IPS-18a (cell line): Measurements from ENCODE around the gene DNAI1.
A peak's percentile ranks its signal among the peaks of the same experiment; 100 is the strongest.
"Not testable (repeated sequence)": the region's sequence is repeated elsewhere in the genome, so short reads cannot be mapped to it uniquely, and the experiment has no call there.

ENCODE experiments used
- H3K27ac ChIP-seq: one replicate; pipeline ENCODE4 v1.5.1; 2013; ENCODE audit warnings: low read length
- H3K27me3 ChIP-seq: one replicate; pipeline ENCODE4 v1.6.1; 2013; ENCODE audit warnings: mild to moderate bottlenecking, low read length; ENCODE audit not compliant: control insufficient read depth, insufficient read depth
- H3K36me3 ChIP-seq: one replicate; pipeline ENCODE4 v1.6.1; 2013; ENCODE audit warnings: low read depth, low read length; ENCODE audit not compliant: control insufficient read depth
- H3K4me1 ChIP-seq: one replicate; pipeline ENCODE4 v1.6.1; 2013; ENCODE audit warnings: low read depth, low read length; ENCODE audit not compliant: control insufficient read depth
- H3K4me3 ChIP-seq: one replicate; pipeline ENCODE4 v1.5.1; 2013; ENCODE audit warnings: low read length
- H3K9ac ChIP-seq: one replicate; pipeline ENCODE4 v1.6.1; 2013; ENCODE audit warnings: mild to moderate bottlenecking, low read length, moderate library complexity
- H3K9me3 ChIP-seq: one replicate; pipeline ENCODE4 v1.6.1; 2013; ENCODE audit warnings: low read depth, low read length; ENCODE audit not compliant: control insufficient read depth

Gene DNAI1

GRCh38 chr9:34522971-34523797 is 64.6 kb downstream of the DNAI1 start, which contains the start of gene ENHO:
Gene ENHO (minus strand): TSS chr9:34522990. CDS start chr9:34521695, 1,295 bp downstream.
- H3K27ac ChIP-seq, result no peak within 1 kb of the TSS
- peaks cover 4% of the 10 kb centered on the region for H3K4me1 ChIP-seq

GRCh38 chr9:34524349-34524748 is 65.7 kb downstream of the DNAI1 start:
- Histone ChIP-seq H3K27me3 (peaks cover 8% of the 10 kb centered on the region), H3K4me1 (peaks cover 4% of the 10 kb centered on the region), H3K36me3 (no peaks in the 10 kb centered on the region), H3K4me3 (no peak overlapping the region), H3K27ac (no peak overlapping the region), H3K9me3 (no peaks in the 10 kb centered on the region), H3K9ac (no peak overlapping the region)

More at GRCh38 chr9:34522971-34523797, 64.6 kb downstream of the DNAI1 start, which contains the start of gene ENHO:
- Histone ChIP-seq H3K27me3 (peaks cover 8% of the 10 kb centered on the region), H3K9ac (peak within 1 kb of the TSS; percentile 45), H3K9me3 (no peaks in the 10 kb centered on the region), H3K4me3 (peak within 1 kb of the TSS; percentile 67), H3K36me3 (no peaks in the 10 kb centered on the region)

- H3K4me3 ChIP-seq, result no peak overlapping the region
- no peak overlapping the region for H3K9ac ChIP-seq
- H3K27me3 ChIP-seq, result peaks cover 8% of the 10 kb centered on the region
- peaks cover 4% of the 10 kb centered on the region for H3K4me1 ChIP-seq
- H3K9me3 ChIP-seq, result no peaks in the 10 kb centered on the region
- H3K36me3 ChIP-seq, result no peaks in the 10 kb centered on the region
- H3K27ac ChIP-seq, result no peak overlapping the region
Measured at GRCh38 chr9:34526026-34526425, 67.4 kb downstream of the DNAI1 start.

DNA sequence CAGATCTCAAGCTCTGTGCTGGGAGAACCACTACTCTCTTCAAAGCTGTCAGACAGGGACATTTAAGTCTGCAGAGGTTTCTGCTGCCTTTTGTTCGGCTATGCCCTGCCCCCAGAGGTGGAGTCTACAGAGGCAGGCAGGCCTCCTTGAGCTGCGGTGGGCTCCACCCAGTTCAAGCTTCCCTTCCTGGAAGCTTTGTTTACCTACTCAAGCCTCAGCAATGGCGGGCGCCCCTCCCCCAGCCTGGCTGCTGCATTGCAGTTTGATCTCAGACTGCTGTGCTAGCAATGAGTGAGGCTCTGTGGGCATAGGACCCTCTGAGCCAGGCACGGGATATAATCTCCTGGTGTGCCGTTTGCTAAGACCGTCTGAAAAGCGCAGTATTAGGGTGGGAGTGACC is 73.4 kb downstream of the DNAI1 start:
- H3K36me3 ChIP-seq, H3K9me3 ChIP-seq, H3K9ac ChIP-seq, H3K27ac ChIP-seq, H3K4me3 ChIP-seq, H3K4me1 ChIP-seq, H3K27me3 ChIP-seq: not testable (repeated sequence)

DNA sequence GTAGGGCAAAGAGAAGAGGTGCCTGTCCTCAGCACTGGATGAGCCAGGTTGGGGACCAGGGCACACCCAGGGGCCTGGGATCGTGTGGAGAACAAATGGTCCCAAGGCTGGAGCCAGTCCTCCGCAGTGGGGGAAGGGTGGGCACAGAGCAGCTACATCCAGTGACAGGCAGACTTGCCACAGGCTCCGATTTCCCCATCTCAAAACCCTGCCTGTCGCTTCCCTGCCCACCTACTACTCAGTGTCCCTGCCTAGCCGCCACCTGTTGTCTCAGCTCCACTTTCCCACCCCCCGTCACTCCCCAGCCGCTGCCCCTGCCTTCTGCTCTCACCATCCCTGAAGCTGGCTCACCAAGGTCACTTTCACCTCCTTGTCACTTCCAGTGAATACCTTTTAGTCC is 78.1 kb downstream of the DNAI1 start:
- H3K9me3 ChIP-seq, result no peaks in the 10 kb centered on the region
- H3K27ac ChIP-seq, result no peak overlapping the region
- no peak overlapping the region for H3K4me3 ChIP-seq
- H3K27me3 ChIP-seq, result no peaks in the 10 kb centered on the region
- H3K36me3 ChIP-seq, result no peaks in the 10 kb centered on the region
- no peak overlapping the region for H3K9ac ChIP-seq
- H3K4me1 ChIP-seq, result no peaks in the 10 kb centered on the region

- no peak overlapping the region for H3K27ac ChIP-seq
- no peak overlapping the region for H3K4me3 ChIP-seq
- no peaks in the 10 kb centered on the region for H3K9me3 ChIP-seq
- no peaks in the 10 kb centered on the region for H3K27me3 ChIP-seq
- no peak overlapping the region for H3K9ac ChIP-seq
- H3K36me3 ChIP-seq, result no peaks in the 10 kb centered on the region
- H3K4me1 ChIP-seq, result no peaks in the 10 kb centered on the region
Measured at GRCh38 chr9:34540827-34541226, 82.2 kb downstream of the DNAI1 start.

GRCh38 chr9:34541540-34541939 is 82.9 kb downstream of the DNAI1 start:
- no peaks in the 10 kb centered on the region for H3K4me1 ChIP-seq
- no peaks in the 10 kb centered on the region for H3K9me3 ChIP-seq
- no peaks in the 10 kb centered on the region for H3K36me3 ChIP-seq
- no peak overlapping the region for H3K9ac ChIP-seq
- no peak overlapping the region for H3K4me3 ChIP-seq
- no peak overlapping the region for H3K27ac ChIP-seq
- H3K27me3 ChIP-seq, result no peaks in the 10 kb centered on the region

GRCh38 chr9:34544035-34544434 is 85.4 kb downstream of the DNAI1 start:
- Histone ChIP-seq H3K9ac (no peak overlapping the region), H3K4me1 (no peaks in the 10 kb centered on the region), H3K36me3 (no peaks in the 10 kb centered on the region), H3K27me3 (peaks cover 4% of the 10 kb centered on the region), H3K4me3 (no peak overlapping the region), H3K27ac (no peak overlapping the region), H3K9me3 (no peaks in the 10 kb centered on the region)

DNA sequence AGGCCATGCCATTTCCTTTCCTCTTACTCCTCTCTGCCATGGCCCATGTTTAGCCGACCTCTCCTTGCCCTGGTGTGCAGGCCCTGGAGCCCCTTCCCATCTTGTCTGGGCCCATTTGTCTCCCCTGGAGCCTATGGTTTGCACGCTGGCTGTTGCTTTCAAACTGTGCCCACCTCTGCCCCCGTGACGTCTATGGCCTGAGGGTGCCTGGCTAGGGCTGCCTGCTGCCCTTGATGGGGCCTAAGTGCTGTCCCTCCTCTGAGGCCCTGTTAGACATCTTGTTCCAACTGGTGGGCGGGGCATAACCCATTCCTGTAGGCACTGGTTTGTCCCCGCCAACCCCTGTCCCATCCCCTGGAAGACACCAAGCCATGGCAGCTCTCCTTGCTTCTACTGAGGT is 86.9 kb downstream of the DNAI1 start:
- Histone ChIP-seq H3K9ac (no peak overlapping the region), H3K27me3 (peaks cover 4% of the 10 kb centered on the region), H3K4me3 (no peak overlapping the region), H3K27ac (no peak overlapping the region), H3K9me3 (no peaks in the 10 kb centered on the region), H3K36me3 (no peaks in the 10 kb centered on the region), H3K4me1 (no peaks in the 10 kb centered on the region)

DNA sequence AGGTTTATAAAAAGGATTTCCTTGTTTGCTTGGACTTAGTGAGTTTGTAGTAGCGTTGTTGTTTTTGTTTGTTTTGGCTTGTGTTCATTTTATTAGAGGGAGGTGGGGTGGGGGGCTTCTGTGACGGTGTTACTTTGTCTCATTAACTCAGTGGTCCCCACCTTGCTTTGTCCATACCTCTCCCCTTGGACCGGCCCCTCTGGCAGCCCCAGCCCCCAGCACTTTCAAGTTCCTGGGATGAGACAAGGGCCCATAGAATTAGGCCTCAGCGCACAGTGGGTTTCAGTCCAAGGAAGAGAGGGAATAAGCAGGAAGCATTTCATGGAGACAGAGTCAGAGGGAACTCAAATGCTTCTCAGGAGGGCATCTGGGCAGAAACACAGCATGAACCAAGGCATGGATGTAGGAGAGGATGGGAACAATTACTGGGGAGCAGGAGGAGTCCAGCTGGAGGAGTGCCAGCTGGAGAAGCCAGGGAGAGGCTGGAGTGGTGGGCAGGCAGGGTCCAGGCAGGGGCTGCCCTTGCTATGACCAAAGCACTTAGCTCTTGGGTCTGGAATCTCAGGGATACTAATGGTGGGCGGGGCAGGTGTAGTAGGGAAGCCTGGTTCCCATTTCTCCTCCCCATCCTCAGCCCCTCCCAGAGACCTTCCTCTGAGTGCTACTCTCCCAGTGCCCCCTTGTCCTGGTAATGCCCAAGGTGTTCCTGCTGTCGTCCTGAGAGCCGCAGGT is 87.7 kb downstream of the DNAI1 start:
- Histone ChIP-seq H3K27me3 (peaks cover 4% of the 10 kb centered on the region), H3K4me1 (no peaks in the 10 kb centered on the region), H3K4me3 (no peak overlapping the region), H3K27ac (no peak overlapping the region), H3K9ac (no peak overlapping the region), H3K9me3 (no peaks in the 10 kb centered on the region), H3K36me3 (no peaks in the 10 kb centered on the region)

GRCh38 chr9:34546834-34547827 is 88.5 kb downstream of the DNAI1 start:
- H3K4me3 ChIP-seq, result no peak overlapping the region
- H3K27ac ChIP-seq, result no peak overlapping the region
- no peak overlapping the region for H3K9ac ChIP-seq
- H3K9me3 ChIP-seq, result no peaks in the 10 kb centered on the region
- H3K27me3 ChIP-seq, result peaks cover 4% of the 10 kb centered on the region
- no peaks in the 10 kb centered on the region for H3K4me1 ChIP-seq
- no peaks in the 10 kb centered on the region for H3K36me3 ChIP-seq
